IMR-90 (cell line): Measurements from ENCODE around the gene CCDC122. TPM values are rescaled to one million over a fixed set of nuclear protein-coding genes. Genes with fewer than 3 reads are reported as not detected.

Experiments used
- ATAC-seq: fragments of 200-7000 bp; cut with Tn5 transposase; 2 replicates; pipeline ENCODE4 v1.9.1; 2020; ENCODE audit warnings: low read depth, mild to moderate bottlenecking, moderate library complexity
- BruUV-seq: library from RNA; stranded (reverse); fragments of 400-500 nt; replicated peaks from 2 replicates; lab custom pipeline; 2021; lab: Mats Ljungman, UMichigan
- CTCF ChIA-PET: fragments of 300-600 bp; formaldehyde crosslinking; extraction: SDS; loops from one replicate; lab custom pipeline; 2021; ENCODE audit warnings: antibody characterized with exemption; lab: Yijun Ruan, JAX
- POLR2A ChIA-PET: fragments of 300-600 bp; sonication (Branson Sonifier 250); formaldehyde crosslinking; loops from one replicate; lab custom pipeline; 2022; ENCODE audit warnings: antibody characterized with exemption; ENCODE audit not compliant: unreplicated experiment; lab: Charles Lee
- DNase-seq: peaks from one replicate; pipeline ENCODE4 v3.0.0; 2013
- H2AFZ ChIP-seq: replicated peaks from 2 replicates; pipeline ENCODE3; 2013; ENCODE audit warnings: low read length, mild to moderate bottlenecking; ENCODE audit not compliant: poor library complexity
- H2AK5ac ChIP-seq: 2 replicates; pipeline ENCODE4 v1.6.1; 2013; ENCODE audit warnings: low read depth, low read length, inconsistent platforms
- H2AK9ac ChIP-seq: replicated peaks from 2 replicates; pipeline ENCODE3; 2013; ENCODE audit warnings: mild to moderate bottlenecking, low read depth, low read length, moderate library complexity; ENCODE audit not compliant: poor library complexity
- H2BK120ac ChIP-seq: 2 replicates; pipeline ENCODE4 v1.6.1; 2013; ENCODE audit warnings: low read depth, low read length, inconsistent platforms
- H2BK15ac ChIP-seq: 3 replicates; pipeline ENCODE4 v1.6.1; 2013; ENCODE audit warnings: low read depth, low read length, inconsistent platforms
- H2BK20ac ChIP-seq: 2 replicates; pipeline ENCODE4 v1.6.1; 2013; ENCODE audit warnings: low read depth, mild to moderate bottlenecking, inconsistent platforms, low read length, moderate library complexity
- H2BK5ac ChIP-seq: 2 replicates; pipeline ENCODE4 v1.6.1; 2013; ENCODE audit warnings: mild to moderate bottlenecking, low read depth, low read length, inconsistent platforms; ENCODE audit not compliant: poor library complexity, severe bottlenecking
- H3K14ac ChIP-seq: replicated peaks from 2 replicates; pipeline ENCODE4 v1.6.1; 2013; ENCODE audit warnings: low read depth, low read length, inconsistent platforms
- H3K18ac ChIP-seq: 2 replicates; pipeline ENCODE4 v1.6.1; 2013; ENCODE audit warnings: low read depth, low read length, control low read depth
- H3K23ac ChIP-seq: 2 replicates; pipeline ENCODE4 v1.6.1; 2013; ENCODE audit warnings: low read depth, low read length, inconsistent platforms
- H3K27ac ChIP-seq: 2 replicates; pipeline ENCODE4 v1.5.1; 2013; ENCODE audit warnings: mild to moderate bottlenecking, control low read depth, low read length; ENCODE audit not compliant: insufficient read depth
- H3K27me3 ChIP-seq: 2 replicates; pipeline ENCODE4 v1.6.1; 2013; ENCODE audit warnings: low read length; ENCODE audit not compliant: control insufficient read depth, insufficient read depth
- H3K36me3 ChIP-seq: 2 replicates; pipeline ENCODE4 v1.6.1; 2013; ENCODE audit warnings: low read length, mixed read lengths; ENCODE audit not compliant: control insufficient read depth, insufficient read depth
- H3K4ac ChIP-seq: 2 replicates; pipeline ENCODE4 v1.6.1; 2013; ENCODE audit warnings: low read depth, low read length, inconsistent platforms
- H3K4me1 ChIP-seq: 2 replicates; pipeline ENCODE4 v1.6.1; 2013; ENCODE audit warnings: low read length, mixed read lengths; ENCODE audit not compliant: control insufficient read depth, insufficient read depth
- H3K4me2 ChIP-seq: 2 replicates; pipeline ENCODE4 v1.6.1; 2013; ENCODE audit warnings: low read depth, mild to moderate bottlenecking, control low read depth, low read length, moderate library complexity
- H3K4me3 ChIP-seq: 2 replicates; pipeline ENCODE4 v1.5.1; 2013; ENCODE audit warnings: low read depth, mild to moderate bottlenecking, control low read depth, low read length, moderate library complexity; ENCODE audit not compliant: insufficient read depth
- H3K56ac ChIP-seq: 2 replicates; pipeline ENCODE4 v1.6.1; 2013; ENCODE audit warnings: low read length, inconsistent platforms; ENCODE audit not compliant: insufficient read depth; ENCODE audit errors: extremely low read depth
- H3K79me1 ChIP-seq, 2 experiments: 2 replicates each; pipeline ENCODE4 v1.6.1; 2013; ENCODE audit warnings: low read length in 2 of 2, inconsistent platforms in 1 of 2, low read depth in 1 of 2
- H3K9ac ChIP-seq: 2 replicates; pipeline ENCODE4 v1.6.1; 2013; ENCODE audit warnings: low read depth, low read length, control low read depth
- H3K9me1 ChIP-seq: 2 replicates; pipeline ENCODE4 v1.6.1; 2013; ENCODE audit warnings: low read length, inconsistent platforms; ENCODE audit not compliant: insufficient read depth
- H3K9me3 ChIP-seq: 2 replicates; pipeline ENCODE4 v1.6.1; 2013; ENCODE audit warnings: low read length; ENCODE audit not compliant: control insufficient read depth, insufficient read depth
- H4K20me1 ChIP-seq: 2 replicates; pipeline ENCODE4 v1.6.1; 2013; ENCODE audit warnings: low read length, inconsistent platforms; ENCODE audit not compliant: insufficient read depth
- H4K5ac ChIP-seq: 2 replicates; pipeline ENCODE4 v1.6.1; 2013; ENCODE audit warnings: mild to moderate bottlenecking, low read depth, low read length, control low read depth
- H4K8ac ChIP-seq, 2 experiments: 2 replicates each; pipeline ENCODE4 v1.6.1; 2013; ENCODE audit warnings: low read depth in 2 of 2, low read length in 2 of 2, control low read depth in 1 of 2, inconsistent platforms in 1 of 2
- H4K91ac ChIP-seq: 2 replicates; pipeline ENCODE4 v1.6.1; 2013; ENCODE audit warnings: low read depth, low read length, inconsistent platforms; ENCODE audit not compliant: insufficient read depth
- FOS ChIP-seq: fragments of 150-350 bp; IDR thresholded peaks from 2 replicates; pipeline ENCODE4 v1.6.1; 2016; ENCODE audit warnings: low read depth, low read length
- NFE2L2 ChIP-seq: fragments of 150-350 bp; IDR thresholded peaks from 2 replicates; pipeline ENCODE4 v1.6.1; 2016; ENCODE audit warnings: low read depth, mild to moderate bottlenecking, low read length
- WGBS, 2 experiments: methylation state at CpG; one replicate each; pipeline versions ENCODE4 v1.1.5 to v1.1.7; 2013; ENCODE audit warnings: missing lambda C conversion rate in 2 of 2; ENCODE audit not compliant: insufficient read length in 1 of 2; ENCODE audit errors: extremely low coverage in 2 of 2; 5-methylcytosine and 5-hydroxymethylcytosine counted together
- dilution Hi-C: fragments of 300-500 bp; cut with HindIII; formaldehyde crosslinking; loops from one replicate; pipeline ENCODE4 v1.14.3; 2018; ENCODE audit warnings: low sequenced_read_pairs; ENCODE audit not compliant: unreplicated experiment
- in situ Hi-C: fragments of 300-500 bp; cut with MboI; formaldehyde crosslinking; loops from 3 replicates; pipeline ENCODE4 v1.14.3; 2019; ENCODE audit warnings: low sequenced_read_pairs, inconsistent platforms, mixed read lengths
- intact Hi-C: fragments of 100-400 bp; cut with micrococcal nuclease; formaldehyde crosslinking; loops from 2 replicates; pipeline ENCODE4 v1.10.0; 2022
- polyA plus RNA-seq, 3 experiments: library from polyadenylated mRNA; depleted of rRNA; stranded (reverse); fragments of >200 nt; gene quantifications; 2 replicates each; pipeline ENCODE4 v1.2.3, GENCODE V29; 2012; ENCODE audit warnings: low replicate concordance in 1 of 3
- total RNA-seq: library from RNA; depleted of rRNA; stranded (reverse); fragments of >200 nt; gene quantifications from 2 replicates; pipeline ENCODE4 v1.2.3, GENCODE V29; 2012
- TF ChIP-seq, protein P1 (sequence below): fragments of 150-350 bp; IDR thresholded peaks from 2 replicates; pipeline ENCODE4 v1.6.1; 2017; ENCODE audit warnings: mild to moderate bottlenecking, antibody characterized with exemption, low read length, low read depth

The CCDC122 gene
- total and polyA plus RNA-seq, 2 of the 4 experiments (the other 2 are of a cell fraction), result 0.70 to 0.72 TPM

GRCh38 chr13:43815204-43815603, 64.3 kb downstream of the CCDC122 start:
- BruUV-seq, result no TSS peak
- CTCF ChIA-PET, result interaction anchor here (0.6 to 1.2 kb wide), 2 partner anchors 63 to 628 kb away, joined by 3 read pairs; no protein-coding TSS in a partner anchor
- Histone ChIP-seq H3K56ac (peak overlapping the region; percentile 77), H3K36me3 (no peaks in the 10 kb centered on the region), H3K79me1 (no peaks in the 10 kb centered on the region), H4K91ac (peak overlapping the region; percentile 74), H2BK5ac (peak overlapping the region; percentile 86), H3K9me3 (no peaks in the 10 kb centered on the region), H3K4me2 (peak overlapping the region; percentile 65), H3K9me1 (peaks cover 3% of the 10 kb centered on the region), H3K14ac (peak overlapping the region; percentile 83), H4K5ac (peak overlapping the region; percentile 77), H3K18ac (peak overlapping the region; percentile 87), H4K8ac (peak overlapping the region; percentile 42 to 65), H2BK15ac (peak overlapping the region; percentile 65; the same call in 1 of the 3 replicates), H2BK20ac (peak overlapping the region; percentile 94), H2AFZ (peak overlapping the region; percentile 75), H2BK120ac (peak overlapping the region; percentile 93), H2AK9ac (no peak overlapping the region), H3K27ac (peak overlapping the region; percentile 71), H3K23ac (peak overlapping the region; percentile 82; the same call in 1 of the 2 replicates), H2AK5ac (peak overlapping the region; percentile 64; the same call in 1 of the 2 replicates), H3K4me1 (peaks cover 13% of the 10 kb centered on the region), H3K9ac (peak overlapping the region; percentile 3), H3K27me3 (no peaks in the 10 kb centered on the region), H3K4ac (peak overlapping the region; percentile 61), H4K20me1 (no peaks in the 10 kb centered on the region), H3K4me3 (no peak overlapping the region)
- in situ Hi-C loops, result no loop called here
- POLR2A ChIA-PET, result interaction anchor here (0.5 kb wide), 1 partner anchor 1345 kb away, joined by 3 read pairs; no protein-coding TSS in a partner anchor
- dilution Hi-C loops, result no loop called here
- WGBS, 2 experiments, result no CpG with 5 or more reads among the region's 2 CpGs
- intact Hi-C loops, result no loop called here
- TF ChIP-seq NFE2L2 (no peak), FOS (peak; percentile 50; the same call in 1 of the 2 replicates)
- TF ChIP-seq, protein P1, sequence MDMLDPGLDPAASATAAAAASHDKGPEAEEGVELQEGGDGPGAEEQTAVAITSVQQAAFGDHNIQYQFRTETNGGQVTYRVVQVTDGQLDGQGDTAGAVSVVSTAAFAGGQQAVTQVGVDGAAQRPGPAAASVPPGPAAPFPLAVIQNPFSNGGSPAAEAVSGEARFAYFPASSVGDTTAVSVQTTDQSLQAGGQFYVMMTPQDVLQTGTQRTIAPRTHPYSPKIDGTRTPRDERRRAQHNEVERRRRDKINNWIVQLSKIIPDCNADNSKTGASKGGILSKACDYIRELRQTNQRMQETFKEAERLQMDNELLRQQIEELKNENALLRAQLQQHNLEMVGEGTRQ, result no peak
- ATAC-seq, result peak; percentile 99
- DNase-seq, result peak; percentile 88
